Parathyroid adenoma (tissue), 2 donors: ENCODE data around the gene NR2F2.

Experiments
- H2AFZ ChIP-seq: fragments of 300-600 bp; sonication (generic); one replicate; pipeline ENCODE4 v1.7.0; 2017; ENCODE audit warnings: antibody characterized with exemption, mild to moderate bottlenecking
- H3K27ac ChIP-seq: fragments of 300-600 bp; sonication (generic); one replicate; pipeline ENCODE4 v1.7.0; 2017
- H3K27me3 ChIP-seq: fragments of 300-600 bp; sonication (generic); one replicate; pipeline ENCODE4 v1.7.0; 2017; ENCODE audit warnings: low read length; ENCODE audit not compliant: control insufficient read depth, insufficient read depth
- H3K36me3 ChIP-seq: fragments of 300-600 bp; sonication (generic); one replicate; pipeline ENCODE4 v1.7.0; 2017; ENCODE audit warnings: low read length; ENCODE audit not compliant: control insufficient read depth, insufficient read depth
- H3K4me1 ChIP-seq: fragments of 300-600 bp; sonication (generic); one replicate; pipeline ENCODE4 v1.7.0; 2017; ENCODE audit warnings: control low read depth
- H3K4me2 ChIP-seq: fragments of 300-600 bp; sonication (generic); one replicate; pipeline ENCODE4 v1.7.0; 2017; ENCODE audit warnings: low read length
- H3K4me3 ChIP-seq: fragments of 300-600 bp; sonication (generic); one replicate; pipeline ENCODE4 v1.7.0; 2017; ENCODE audit warnings: low read depth, low read length
- H3K79me2 ChIP-seq: fragments of 300-600 bp; sonication (generic); one replicate; pipeline ENCODE4 v1.7.0; 2017; ENCODE audit warnings: control low read depth
- H3K9ac ChIP-seq: fragments of 300-600 bp; sonication (generic); one replicate; pipeline ENCODE4 v1.7.0; 2017; ENCODE audit warnings: mild to moderate bottlenecking
- H3K9me3 ChIP-seq: fragments of 300-600 bp; sonication (generic); one replicate; pipeline ENCODE4 v1.7.0; 2017; ENCODE audit warnings: low read length; ENCODE audit not compliant: control insufficient read depth
- TF ChIP-seq, protein P1 (sequence below): fragments of 300-600 bp; sonication (generic); IDR thresholded peaks from one replicate; pipeline ENCODE4 v1.7.0; 2017; ENCODE audit warnings: antibody characterized with exemption, mild to moderate bottlenecking
- donor health status: primary hyperparathyroidism.

NR2F2 gene

DNA sequence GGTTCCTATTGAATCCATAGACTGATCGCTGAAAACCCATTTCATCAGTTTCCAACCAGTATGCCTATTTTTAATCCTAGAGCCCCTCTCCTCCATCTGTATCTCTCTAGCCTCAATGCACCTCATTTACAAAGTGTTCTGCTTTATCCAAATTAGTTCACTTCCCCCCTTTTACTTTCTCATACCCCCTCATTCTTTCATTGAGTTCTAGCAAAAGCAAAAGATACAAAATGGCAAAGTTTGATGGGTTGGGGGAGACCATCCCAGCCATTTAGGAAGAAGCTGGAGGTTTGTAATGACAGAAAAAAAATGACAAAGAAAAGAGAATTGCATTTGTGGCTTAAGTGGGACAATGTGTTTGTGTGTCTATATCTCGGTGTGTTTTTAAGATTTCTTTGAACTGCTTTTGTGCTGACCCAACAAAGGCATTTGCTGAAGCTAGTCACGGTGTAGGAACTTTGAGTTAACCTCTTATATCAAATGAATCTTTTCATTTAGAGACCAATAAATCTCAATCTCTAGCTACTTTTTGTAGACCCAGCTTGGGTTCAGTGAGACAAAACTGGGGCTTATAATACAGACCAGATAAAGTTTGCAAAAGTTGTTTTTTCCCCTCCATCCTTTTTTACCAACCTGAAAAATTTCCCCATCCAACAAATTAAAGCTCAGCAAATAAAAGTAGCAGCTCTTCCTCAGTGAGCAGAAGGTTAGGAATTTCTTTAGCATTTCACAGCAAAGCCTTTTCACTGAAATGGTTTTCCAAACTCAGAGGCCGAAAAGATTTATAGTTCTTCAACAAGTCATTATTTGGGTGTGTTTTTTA is 18.7 kb downstream of the NR2F2 start:
- Histone ChIP-seq H3K9ac (peak overlapping the region; percentile 37), H3K27me3 (no peaks in the 10 kb centered on the region), H3K36me3 (no peaks in the 10 kb centered on the region), H3K4me3 (no peak overlapping the region), H3K4me2 (no peak overlapping the region), H3K79me2 (peaks cover 28% of the 10 kb centered on the region), H3K4me1 (peaks cover 30% of the 10 kb centered on the region), H2AFZ (no peak overlapping the region), H3K27ac (peak overlapping the region; percentile 96), H3K9me3 (no peaks in the 10 kb centered on the region)
- TF ChIP-seq, protein P1, sequence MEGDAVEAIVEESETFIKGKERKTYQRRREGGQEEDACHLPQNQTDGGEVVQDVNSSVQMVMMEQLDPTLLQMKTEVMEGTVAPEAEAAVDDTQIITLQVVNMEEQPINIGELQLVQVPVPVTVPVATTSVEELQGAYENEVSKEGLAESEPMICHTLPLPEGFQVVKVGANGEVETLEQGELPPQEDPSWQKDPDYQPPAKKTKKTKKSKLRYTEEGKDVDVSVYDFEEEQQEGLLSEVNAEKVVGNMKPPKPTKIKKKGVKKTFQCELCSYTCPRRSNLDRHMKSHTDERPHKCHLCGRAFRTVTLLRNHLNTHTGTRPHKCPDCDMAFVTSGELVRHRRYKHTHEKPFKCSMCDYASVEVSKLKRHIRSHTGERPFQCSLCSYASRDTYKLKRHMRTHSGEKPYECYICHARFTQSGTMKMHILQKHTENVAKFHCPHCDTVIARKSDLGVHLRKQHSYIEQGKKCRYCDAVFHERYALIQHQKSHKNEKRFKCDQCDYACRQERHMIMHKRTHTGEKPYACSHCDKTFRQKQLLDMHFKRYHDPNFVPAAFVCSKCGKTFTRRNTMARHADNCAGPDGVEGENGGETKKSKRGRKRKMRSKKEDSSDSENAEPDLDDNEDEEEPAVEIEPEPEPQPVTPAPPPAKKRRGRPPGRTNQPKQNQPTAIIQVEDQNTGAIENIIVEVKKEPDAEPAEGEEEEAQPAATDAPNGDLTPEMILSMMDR, result no peak

- H3K27ac ChIP-seq, result peak overlapping the region; percentile 96
These were observed 19.6 kb downstream of the NR2F2 start for GRCh38 chr15:96349857-96350720.

GRCh38 chr15:96350934-96351724 is 20.6 kb downstream of the NR2F2 start:
- peaks cover 21% of the 10 kb centered on the region for H3K4me1 ChIP-seq
- H3K4me2 ChIP-seq, result no peak overlapping the region
- H3K9ac ChIP-seq, result peak overlapping the region; percentile 8
- H3K9me3 ChIP-seq, result no peaks in the 10 kb centered on the region
- peaks cover 20% of the 10 kb centered on the region for H3K79me2 ChIP-seq
- H3K27me3 ChIP-seq, result no peaks in the 10 kb centered on the region
- peak overlapping the region; percentile 96 for H3K27ac ChIP-seq
- TF ChIP-seq, protein P1, result no peak
- no peaks in the 10 kb centered on the region for H3K36me3 ChIP-seq
- H3K4me3 ChIP-seq, result no peak overlapping the region
- no peak overlapping the region for H2AFZ ChIP-seq

More at GRCh38 chr15:96349857-96350720, 19.6 kb downstream of the NR2F2 start:
- Histone ChIP-seq H3K27me3 (no peaks in the 10 kb centered on the region), H3K9ac (no peak overlapping the region), H3K36me3 (no peaks in the 10 kb centered on the region), H2AFZ (no peak overlapping the region), H3K4me1 (peaks cover 21% of the 10 kb centered on the region), H3K4me3 (no peak overlapping the region), H3K4me2 (no peak overlapping the region), H3K9me3 (no peaks in the 10 kb centered on the region), H3K79me2 (peaks cover 23% of the 10 kb centered on the region)
- TF ChIP-seq, protein P1, result no peak

DNA sequence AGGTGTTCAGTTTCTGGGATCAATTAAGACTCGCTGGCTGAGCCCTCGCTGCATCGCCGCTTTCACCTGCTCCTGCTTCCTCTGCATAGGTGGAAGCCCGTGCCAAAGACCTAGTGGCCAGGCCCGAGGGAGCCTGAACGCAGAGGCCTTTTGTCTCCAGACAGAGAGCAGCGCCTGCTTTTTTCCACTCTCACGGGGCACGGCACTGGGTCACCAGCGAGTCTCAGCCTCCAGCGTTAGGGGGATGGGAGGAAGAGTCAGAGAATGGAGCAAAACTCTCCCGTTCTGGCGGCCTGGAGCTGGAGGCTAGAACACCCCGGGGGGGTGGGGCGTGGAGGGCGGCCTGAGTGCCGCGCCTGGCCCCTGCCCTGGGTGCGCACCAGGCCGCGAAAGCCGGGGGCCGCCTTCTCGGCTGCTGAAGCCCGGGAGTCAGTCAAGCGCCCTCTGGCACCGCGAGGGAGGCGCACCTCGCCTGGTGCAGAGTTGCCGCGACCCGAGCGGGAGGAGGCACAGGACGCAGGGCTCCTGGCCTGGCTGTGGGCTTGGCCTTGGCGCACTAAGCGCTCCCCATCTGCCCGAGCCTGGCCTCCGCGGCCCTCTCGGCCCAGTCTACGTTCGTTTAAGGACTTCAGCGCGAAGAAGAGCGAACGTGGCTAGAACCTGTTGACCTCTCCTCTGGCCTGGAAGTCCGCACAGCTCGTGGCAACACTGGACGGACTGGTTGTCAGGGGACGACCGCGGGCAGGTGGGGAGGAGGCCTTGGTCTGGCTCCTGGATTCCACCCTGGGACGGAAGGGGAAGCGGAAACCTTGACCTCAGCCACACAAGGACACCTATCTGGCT is 21.5 kb downstream of the NR2F2 start:
- Histone ChIP-seq H3K4me2 (no peak overlapping the region), H3K27ac (peak overlapping the region; percentile 96), H3K36me3 (no peaks in the 10 kb centered on the region), H3K4me3 (no peak overlapping the region), H3K9ac (peak overlapping the region; percentile 8), H3K9me3 (no peaks in the 10 kb centered on the region), H2AFZ (peak overlapping the region; percentile 46), H3K79me2 (peaks cover 16% of the 10 kb centered on the region), H3K4me1 (peaks cover 21% of the 10 kb centered on the region), H3K27me3 (no peaks in the 10 kb centered on the region)
- TF ChIP-seq, protein P1, result no peak
